ENCODE measurements around the gene ARHGAP40.
A peak's percentile ranks its signal among the peaks of the same experiment; 100 is the strongest.

Gene ARHGAP40

GRCh38 chr20:38650010-38650409 lies 48.4 kb downstream of the ARHGAP40 start:
- TF ChIP-seq CTCF (IDR thresholded peaks at IDR 0.05; ENCODE audit: borderline replicate concordance, control extremely low read depth, extremely low read depth, insufficient read depth, missing control alignments): no peak
- no peak for DNase-seq (ENCODE audit: low spot score)
- in situ Hi-C loops (cut with MboI; ENCODE audit: low sequenced_read_pairs, unreplicated experiment): loop anchor here (10.0 kb wide), 1 partner anchor 255 kb away; no protein-coding TSS in a partner anchor

DNA sequence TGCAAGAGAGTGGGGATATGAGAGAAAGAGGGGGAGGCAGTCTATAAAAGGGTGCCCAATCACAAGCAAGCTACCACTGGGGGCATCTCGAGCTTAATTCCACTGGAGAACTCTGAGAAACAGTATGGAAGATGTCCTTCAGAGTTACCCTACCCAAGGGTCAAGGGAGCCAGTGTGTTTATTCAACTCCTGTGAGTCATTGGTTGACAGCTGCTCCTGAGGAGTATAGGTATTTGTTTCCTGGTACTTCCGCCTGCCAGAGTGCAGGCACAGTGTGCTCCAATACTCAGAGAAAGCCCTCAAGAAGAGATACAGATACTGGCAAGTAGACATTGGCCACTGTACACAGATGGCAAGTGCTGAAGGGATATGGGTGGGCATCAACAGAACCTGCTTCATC lies 49.5 kb downstream of the ARHGAP40 start:
- in situ Hi-C loops (cut with MboI; ENCODE audit: low sequenced_read_pairs, unreplicated experiment): loop anchor here (10.0 kb wide), 1 partner anchor 254 kb away; no protein-coding TSS in a partner anchor
- no peak for TF ChIP-seq CTCF (IDR thresholded peaks at IDR 0.05; ENCODE audit: borderline replicate concordance, control extremely low read depth, extremely low read depth, insufficient read depth, missing control alignments)
- no peak for DNase-seq (ENCODE audit: low spot score)

GRCh38 chr20:38651562-38651961 lies 50.0 kb downstream of the ARHGAP40 start:
- DNase-seq (ENCODE audit: low spot score): no peak
- no peak for TF ChIP-seq CTCF (IDR thresholded peaks at IDR 0.05; ENCODE audit: borderline replicate concordance, control extremely low read depth, extremely low read depth, insufficient read depth, missing control alignments)
- in situ Hi-C loops (cut with MboI; ENCODE audit: low sequenced_read_pairs, unreplicated experiment): loop anchor here (10.0 kb wide), 1 partner anchor 253 kb away; no protein-coding TSS in a partner anchor

- in situ Hi-C loops (cut with MboI; ENCODE audit: low sequenced_read_pairs, unreplicated experiment): loop anchor here (10.0 kb wide), 1 partner anchor 252 kb away; no protein-coding TSS in a partner anchor
- no peak for DNase-seq (ENCODE audit: low spot score)
- TF ChIP-seq CTCF (IDR thresholded peaks at IDR 0.05; ENCODE audit: borderline replicate concordance, control extremely low read depth, extremely low read depth, insufficient read depth, missing control alignments): no peak
Measured at GRCh38 chr20:38652995-38653394, 51.4 kb downstream of the ARHGAP40 start.

DNA sequence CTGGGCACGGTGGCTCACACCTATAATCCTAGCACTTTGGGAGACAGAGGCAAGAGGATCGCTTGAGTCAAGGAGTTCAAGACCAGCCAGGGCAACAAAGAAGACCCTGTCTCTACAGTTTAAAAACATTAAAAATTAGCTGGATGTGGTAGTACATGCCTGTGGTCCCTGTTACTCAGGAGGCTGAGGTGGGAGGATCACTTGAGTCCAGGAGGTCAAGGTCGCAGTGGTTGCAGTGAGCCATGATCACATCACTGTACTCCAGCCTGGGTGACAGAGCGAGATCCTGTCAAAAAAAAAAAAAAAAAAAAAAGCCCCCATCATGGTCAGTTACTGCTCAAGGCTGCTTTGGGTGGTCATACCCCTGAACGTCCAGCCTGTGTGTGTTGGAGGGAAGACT lies 55.8 kb downstream of the ARHGAP40 start:
- DNase-seq (ENCODE audit: low spot score): no peak
- no peak for TF ChIP-seq CTCF (IDR thresholded peaks at IDR 0.05; ENCODE audit: borderline replicate concordance, control extremely low read depth, extremely low read depth, insufficient read depth, missing control alignments)
- in situ Hi-C loops (cut with MboI; ENCODE audit: low sequenced_read_pairs, unreplicated experiment): loop anchor here (10.0 kb wide), 1 partner anchor 247 kb away; no protein-coding TSS in a partner anchor

GRCh38 chr20:38658879-38659596 lies 57.4 kb downstream of the ARHGAP40 start:
- TF ChIP-seq CTCF (IDR thresholded peaks at IDR 0.05; ENCODE audit: borderline replicate concordance, control extremely low read depth, extremely low read depth, insufficient read depth, missing control alignments): peak; percentile 59
- DNase-seq (ENCODE audit: low spot score): peak; percentile 64
- in situ Hi-C loops (cut with MboI; ENCODE audit: low sequenced_read_pairs, unreplicated experiment): loop anchor here (10.0 kb wide), 1 partner anchor 246 kb away; no protein-coding TSS in a partner anchor

Data from GM13976 (cell line).